ENCODE measurements around the gene PODXL2. TPM values are rescaled to one million over a fixed set of nuclear protein-coding genes. Genes with fewer than 3 reads are reported as not detected.

The PODXL2 gene
- total RNA-seq, 1 donor from 2014 or later = 14.5 TPM

DNA sequence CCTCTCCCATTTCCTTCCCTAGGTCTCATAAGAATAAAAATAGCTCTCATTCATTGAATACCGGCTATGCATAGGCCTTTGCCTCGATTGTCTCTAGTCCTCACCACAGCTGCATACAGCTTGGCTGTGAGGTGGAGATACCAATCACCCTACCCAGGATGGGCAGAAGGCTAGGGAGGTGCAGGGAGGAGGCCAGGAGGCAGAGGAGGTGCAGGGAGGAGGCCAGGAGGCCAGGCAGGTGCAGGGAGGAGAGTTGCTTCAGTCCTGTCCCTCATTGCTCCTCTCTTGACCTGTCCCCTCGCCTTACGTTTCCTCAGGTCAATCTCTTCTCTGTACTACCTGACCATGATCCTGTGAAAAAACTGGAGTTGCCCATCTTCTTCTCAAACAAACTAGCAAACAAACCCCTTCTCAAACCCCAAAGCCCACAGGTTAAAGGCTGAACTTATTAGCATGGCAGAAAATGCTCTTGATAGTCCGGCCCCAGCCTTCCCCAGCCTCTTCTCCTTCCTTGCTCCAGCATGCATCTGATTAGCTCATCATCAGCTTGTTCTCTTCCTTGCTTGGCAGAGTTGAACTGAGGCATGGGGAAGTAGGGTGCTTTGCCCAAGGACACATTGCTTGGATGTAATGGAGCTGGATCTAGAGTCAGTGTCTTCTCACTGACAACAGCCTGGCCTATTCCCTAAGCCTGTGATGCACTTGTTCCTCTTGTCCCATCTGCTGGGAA lies 15.8 kb downstream of the PODXL2 start:
- Mint-ChIP-seq H3K4me3 (ENCODE audit: unreplicated experiment) (no peak overlapping the region), H3K27ac (ENCODE audit: unreplicated experiment) (no peak overlapping the region)
- no peak for FAIRE-seq

GRCh38 chr3:127645371-127646015 lies 16.5 kb downstream of the PODXL2 start:
- no peak for TF ChIP-seq CTCF (IDR thresholded peaks at IDR 0.05; ENCODE audit: insufficient read depth, low read depth, low read length)
- TF ChIP-seq EZH2 (IDR thresholded peaks at IDR 0.05; ENCODE audit: insufficient read depth, low read length) = no peak
- Mint-ChIP-seq H3K9me3 (ENCODE audit: unreplicated experiment) (no peaks in the 10 kb centered on the region), H3K27ac (ENCODE audit: unreplicated experiment) (no peak overlapping the region), H3K4me3 (ENCODE audit: unreplicated experiment) (no peak overlapping the region), H3K36me3 (ENCODE audit: low read depth, unreplicated experiment) (no peaks in the 10 kb centered on the region), H3K4me1 (ENCODE audit: low read depth, unreplicated experiment) (no peaks in the 10 kb centered on the region), H3K27me3 (ENCODE audit: low read depth, unreplicated experiment) (peaks cover 8% of the 10 kb centered on the region)
- DNase-seq (ENCODE audit: low read depth) (no peak), FAIRE-seq (no peak)
- Histone ChIP-seq H3K4me3 (ENCODE audit: insufficient read depth, low read depth, low read length) (no peak overlapping the region), H3K27me3 (ENCODE audit: insufficient read depth, low read length) (no peaks in the 10 kb centered on the region), H3K27ac (ENCODE audit: low read depth, low read length) (no peak overlapping the region), H3K4me2 (ENCODE audit: low read length) (no peak overlapping the region), H2AFZ (ENCODE audit: low read depth, low read length) (no peak overlapping the region), H3K4me1 (ENCODE audit: insufficient read depth, low read length) (no peaks in the 10 kb centered on the region), H3K9ac (ENCODE audit: low read length) (no peak overlapping the region), H4K20me1 (ENCODE audit: insufficient read depth, low read length) (no peaks in the 10 kb centered on the region), H3K36me3 (ENCODE audit: insufficient read depth, low read length) (no peaks in the 10 kb centered on the region), H3K79me2 (ENCODE audit: insufficient read depth, low read length) (no peaks in the 10 kb centered on the region), H3K9me3 (ENCODE audit: insufficient read depth, low read depth, low read length) (no peaks in the 10 kb centered on the region)

More for the DNA sequence above, 15.8 kb downstream of the PODXL2 start:
- DNase-seq (ENCODE audit: low read depth) = no peak
- Histone ChIP-seq H3K9me3 (ENCODE audit: insufficient read depth, low read depth, low read length) (no peaks in the 10 kb centered on the region), H3K4me2 (ENCODE audit: low read length) (no peak overlapping the region), H3K4me3 (ENCODE audit: insufficient read depth, low read depth, low read length) (no peak overlapping the region), H4K20me1 (ENCODE audit: insufficient read depth, low read length) (no peaks in the 10 kb centered on the region), H3K27ac (ENCODE audit: low read depth, low read length) (no peak overlapping the region), H3K4me1 (ENCODE audit: insufficient read depth, low read length) (peaks cover 3% of the 10 kb centered on the region), H3K79me2 (ENCODE audit: insufficient read depth, low read length) (no peaks in the 10 kb centered on the region), H2AFZ (ENCODE audit: low read depth, low read length) (no peak overlapping the region), H3K9ac (ENCODE audit: low read length) (no peak overlapping the region), H3K36me3 (ENCODE audit: insufficient read depth, low read length) (no peaks in the 10 kb centered on the region), H3K27me3 (ENCODE audit: insufficient read depth, low read length) (no peaks in the 10 kb centered on the region)
- Mint-ChIP-seq H3K9me3 (ENCODE audit: unreplicated experiment) (no peaks in the 10 kb centered on the region), H3K27me3 (ENCODE audit: low read depth, unreplicated experiment) (peaks cover 8% of the 10 kb centered on the region), H3K4me1 (ENCODE audit: low read depth, unreplicated experiment) (peaks cover 3% of the 10 kb centered on the region), H3K36me3 (ENCODE audit: low read depth, unreplicated experiment) (no peaks in the 10 kb centered on the region)
- TF ChIP-seq EZH2 (IDR thresholded peaks at IDR 0.05; ENCODE audit: insufficient read depth, low read length) = no peak
- TF ChIP-seq CTCF (IDR thresholded peaks at IDR 0.05; ENCODE audit: insufficient read depth, low read depth, low read length) = no peak

All from astrocyte (in vitro differentiated cells and primary cell).